CD4-positive, alpha-beta T cell (primary cell): ENCODE measurements around the gene TBL1X. TPM values are rescaled to one million over a fixed set of nuclear protein-coding genes. Genes with fewer than 3 reads are reported as not detected.

Experiments
- ATAC-seq: fragments of 200-7000 bp; cut with Tn5 transposase; one replicate; pipeline ENCODE4 v1.10.0; 2022; ENCODE audit warnings: mild to moderate bottlenecking; ENCODE audit not compliant: poor library complexity
- CTCF ChIA-PET: fragments of 350-600 bp; sonication (Branson Sonifier 250); formaldehyde crosslinking; loops from one replicate; lab custom pipeline; 2021; ENCODE audit warnings: antibody characterized with exemption, inconsistent platforms; lab: Charles Lee
- POLR2A ChIA-PET: fragments of 350-600 bp; sonication (Branson Sonifier 250); formaldehyde crosslinking; loops from one replicate; lab custom pipeline; 2021; ENCODE audit warnings: antibody characterized with exemption, inconsistent platforms; lab: Charles Lee
- DNase-seq, 14 experiments: peaks; one replicate each; pipeline ENCODE4 v3.0.0-alpha.2; 2013 to 2020; ENCODE audit warnings: mixed read lengths in 2 of 14
- H3K27ac ChIP-seq, 2 donors: one replicate each; pipeline versions ENCODE4 v1.5.1 to v1.7.0; 2013; ENCODE audit warnings: low read length in 2 of 2, low read depth in 1 of 2, mild to moderate bottlenecking in 1 of 2
- H3K27me3 ChIP-seq, 2 experiments: 1 replicate in 1 of 2; 2 replicates in 1 of 2; pipeline versions ENCODE4 v1.6.1 to v1.7.0; 2013; ENCODE audit warnings: low read length in 2 of 2, control low read depth in 1 of 2, mild to moderate bottlenecking in 1 of 2, moderate library complexity in 1 of 2; ENCODE audit not compliant: insufficient read depth in 2 of 2, control insufficient read depth in 1 of 2
- H3K36me3 ChIP-seq: one replicate; pipeline ENCODE4 v1.6.1; 2013; ENCODE audit warnings: low read length, control low read depth; ENCODE audit not compliant: insufficient read depth
- H3K4me1 ChIP-seq: one replicate; pipeline ENCODE4 v1.6.1; 2013; ENCODE audit warnings: low read length, control low read depth; ENCODE audit not compliant: insufficient read depth
- H3K4me3 ChIP-seq: one replicate; pipeline ENCODE4 v1.5.1; 2013; ENCODE audit warnings: mild to moderate bottlenecking, low read length, moderate library complexity
- H3K9me3 ChIP-seq, 2 experiments: 1 replicate in 1 of 2; 2 replicates in 1 of 2; pipeline versions ENCODE4 v1.6.1 to v1.7.0; 2013; ENCODE audit warnings: low read length in 2 of 2, mild to moderate bottlenecking in 2 of 2, control low read depth in 1 of 2, moderate library complexity in 1 of 2; ENCODE audit not compliant: control insufficient read depth in 1 of 2, insufficient read depth in 1 of 2
- H3K27ac Mint-ChIP-seq: one replicate; pipeline ENCODE4 v1.8.0; 2020; ENCODE audit warnings: mixed read lengths
- H3K27me3 Mint-ChIP-seq: one replicate; pipeline ENCODE4 v1.8.0; 2021; ENCODE audit warnings: mixed read lengths
- H3K36me3 Mint-ChIP-seq: one replicate; pipeline ENCODE4 v1.8.0; 2021; ENCODE audit warnings: low read depth, mixed read lengths
- H3K4me1 Mint-ChIP-seq: one replicate; pipeline ENCODE4 v1.8.0; 2021; ENCODE audit warnings: low read depth, mixed read lengths
- H3K4me3 Mint-ChIP-seq: one replicate; pipeline ENCODE4 v1.8.0; 2020; ENCODE audit warnings: mild to moderate bottlenecking, mixed read lengths
- H3K9me3 Mint-ChIP-seq: one replicate; pipeline ENCODE4 v1.8.0; 2020; ENCODE audit warnings: mixed read lengths
- intact Hi-C, 2 experiments: fragments of 100-400 bp; cut with DNase I in 1 of 2; cut with micrococcal nuclease in 1 of 2; formaldehyde crosslinking; loops; one replicate each; pipeline versions ENCODE4 v1.15.1 to v1.9.0; 2023 to 2025; cut with DNase I, micrococcal nuclease
- total RNA-seq, 174 experiments: library from RNA in 2 of 174; stranded (reverse) in 2 of 174; gene quantifications; one replicate each; pipeline ENCODE4 v1.2.3 and lab custom pipeline; 2021 to 2026
- TF ChIP-seq, protein P1 (sequence below): fragments of 200-600 bp; IDR thresholded peaks from one replicate; pipeline ENCODE4 v1.8.0; 2022; ENCODE audit warnings: antibody characterized with exemption, mild to moderate bottlenecking

TBL1X gene
- total RNA-seq, 2 experiments from 2014 or later, result 17.4 to 19.2 TPM

DNA sequence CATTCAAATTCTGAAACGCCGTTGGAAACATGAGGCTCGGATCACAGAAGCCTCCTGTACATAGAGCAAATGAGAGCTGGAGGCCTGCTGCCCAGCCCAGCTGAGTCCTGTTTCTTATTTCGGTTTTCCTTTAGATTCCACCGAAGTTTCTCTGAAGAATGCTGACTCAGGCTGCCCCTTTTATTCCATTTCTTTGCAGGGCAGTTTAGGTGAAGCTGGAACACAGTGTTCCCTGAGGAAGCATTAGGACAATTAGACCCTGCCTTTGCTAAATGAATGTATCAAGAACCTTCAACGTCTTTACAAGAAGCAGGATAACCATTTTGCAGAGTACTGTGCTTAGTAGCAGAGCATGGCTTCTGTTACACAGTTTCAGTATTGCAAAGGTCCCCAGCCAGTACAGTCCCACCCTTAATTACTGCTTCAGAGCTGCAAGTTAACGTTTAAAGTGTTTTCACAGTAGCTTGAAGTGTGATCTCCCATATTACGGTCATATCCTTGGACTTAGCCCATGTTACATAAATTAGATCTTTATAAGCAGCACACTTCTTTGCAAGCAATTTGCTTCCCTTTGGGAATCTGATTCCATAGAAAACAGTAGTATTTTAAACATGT, 117.0 kb downstream of the TBL1X start:
- no peak for ATAC-seq
- Histone ChIP-seq H3K4me1 (no peaks in the 10 kb centered on the region), H3K4me3 (no peak overlapping the region), H3K27ac (no peak overlapping the region), H3K9me3 (no peaks in the 10 kb centered on the region), H3K27me3 (no peaks in the 10 kb centered on the region), H3K36me3 (no peaks in the 10 kb centered on the region)
- Mint-ChIP-seq H3K27ac (no peak overlapping the region), H3K9me3 (no peaks in the 10 kb centered on the region), H3K27me3 (no peaks in the 10 kb centered on the region), H3K4me1 (peaks cover 42% of the 10 kb centered on the region), H3K36me3 (no peaks in the 10 kb centered on the region), H3K4me3 (no peak overlapping the region)
- no peak for DNase-seq
- POLR2A ChIA-PET, result no interaction called here
- TF ChIP-seq, protein P1, sequence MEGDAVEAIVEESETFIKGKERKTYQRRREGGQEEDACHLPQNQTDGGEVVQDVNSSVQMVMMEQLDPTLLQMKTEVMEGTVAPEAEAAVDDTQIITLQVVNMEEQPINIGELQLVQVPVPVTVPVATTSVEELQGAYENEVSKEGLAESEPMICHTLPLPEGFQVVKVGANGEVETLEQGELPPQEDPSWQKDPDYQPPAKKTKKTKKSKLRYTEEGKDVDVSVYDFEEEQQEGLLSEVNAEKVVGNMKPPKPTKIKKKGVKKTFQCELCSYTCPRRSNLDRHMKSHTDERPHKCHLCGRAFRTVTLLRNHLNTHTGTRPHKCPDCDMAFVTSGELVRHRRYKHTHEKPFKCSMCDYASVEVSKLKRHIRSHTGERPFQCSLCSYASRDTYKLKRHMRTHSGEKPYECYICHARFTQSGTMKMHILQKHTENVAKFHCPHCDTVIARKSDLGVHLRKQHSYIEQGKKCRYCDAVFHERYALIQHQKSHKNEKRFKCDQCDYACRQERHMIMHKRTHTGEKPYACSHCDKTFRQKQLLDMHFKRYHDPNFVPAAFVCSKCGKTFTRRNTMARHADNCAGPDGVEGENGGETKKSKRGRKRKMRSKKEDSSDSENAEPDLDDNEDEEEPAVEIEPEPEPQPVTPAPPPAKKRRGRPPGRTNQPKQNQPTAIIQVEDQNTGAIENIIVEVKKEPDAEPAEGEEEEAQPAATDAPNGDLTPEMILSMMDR, result no peak
- intact Hi-C loops, result no loop called here
- CTCF ChIA-PET, result no interaction called here

DNA sequence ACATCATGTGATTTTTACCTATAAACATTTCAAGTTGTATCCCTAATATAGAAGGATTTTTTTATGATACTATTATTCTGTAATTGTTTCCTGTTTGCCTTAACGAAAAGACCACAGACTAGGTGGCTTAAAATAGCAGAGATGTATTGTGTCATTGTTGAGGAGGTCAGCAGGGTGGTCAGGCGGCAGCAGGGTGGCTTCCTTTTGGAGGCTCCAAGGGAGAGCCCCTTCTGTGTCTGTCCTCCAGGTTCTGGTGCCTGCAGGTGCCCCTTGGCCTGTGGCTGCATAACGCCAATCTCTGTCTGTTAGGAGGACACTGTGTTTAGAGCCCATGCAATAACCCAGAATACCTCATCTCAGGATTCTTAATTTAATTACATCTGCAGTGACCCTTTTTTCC, 118.1 kb downstream of the TBL1X start:
- no peak for ATAC-seq
- ChIA-PET POLR2A (no interaction called here), CTCF (no interaction called here)
- Mint-ChIP-seq H3K4me1 (peaks cover 50% of the 10 kb centered on the region), H3K27ac (no peak overlapping the region), H3K27me3 (no peaks in the 10 kb centered on the region), H3K9me3 (no peaks in the 10 kb centered on the region), H3K36me3 (peaks cover 2% of the 10 kb centered on the region), H3K4me3 (no peak overlapping the region)
- Histone ChIP-seq H3K27me3 (no peaks in the 10 kb centered on the region), H3K4me1 (no peaks in the 10 kb centered on the region), H3K9me3 (no peaks in the 10 kb centered on the region), H3K4me3 (no peak overlapping the region), H3K27ac (no peak overlapping the region), H3K36me3 (no peaks in the 10 kb centered on the region)
- TF ChIP-seq, protein P1, result no peak
- DNase-seq, result no peak
- intact Hi-C loops, result no loop called here

DNA sequence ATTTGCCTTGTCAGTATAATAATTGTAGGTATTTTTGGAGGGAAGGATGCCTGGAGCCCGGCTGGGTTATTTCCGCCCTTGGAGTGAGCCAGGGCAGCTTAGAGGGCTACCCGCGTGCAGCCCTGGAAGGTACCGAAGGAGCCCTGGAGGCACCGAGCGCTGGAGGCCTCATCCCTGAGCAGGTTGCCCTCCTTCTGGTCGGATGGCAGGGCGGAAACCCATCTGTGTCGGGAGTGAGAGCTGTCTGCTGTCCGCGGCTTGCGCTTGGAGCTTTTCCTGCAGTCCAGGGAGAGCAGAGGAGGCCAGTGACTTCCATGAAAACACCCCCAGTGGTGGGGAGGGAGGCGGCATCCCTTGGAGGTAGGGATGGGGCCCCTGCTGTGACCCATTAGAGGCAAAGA, 122.1 kb downstream of the TBL1X start:
- Histone ChIP-seq H3K4me3 (no peak overlapping the region), H3K36me3 (peaks cover 3% of the 10 kb centered on the region), H3K9me3 (peaks cover 0 to 7% of the 10 kb centered on the region in 2 experiments), H3K4me1 (no peaks in the 10 kb centered on the region), H3K27me3 (no peaks in the 10 kb centered on the region), H3K27ac (no peak overlapping the region)
- Mint-ChIP-seq H3K4me3 (no peak overlapping the region), H3K27me3 (no peaks in the 10 kb centered on the region), H3K36me3 (peaks cover 20% of the 10 kb centered on the region), H3K4me1 (peaks cover 35% of the 10 kb centered on the region), H3K9me3 (no peaks in the 10 kb centered on the region), H3K27ac (no peak overlapping the region)
- ChIA-PET CTCF (no interaction called here), POLR2A (no interaction called here)
- TF ChIP-seq, protein P1, result no peak
- DNase-seq (no peak), ATAC-seq (no peak)
- intact Hi-C loops, result no loop called here
